Tibial artery (tissue), 4 donors: Measurements from ENCODE around the gene RASGRP2.

Source experiments
- DNase-seq, 2 donors: peaks; one replicate each; pipeline ENCODE4 v3.0.0-alpha.2; 2019
- H3K27ac ChIP-seq, 2 donors: fragments of 200-600 bp; sonication (generic) in 1 of 2; 1 replicate in 1 of 2; 2 replicates in 1 of 2; pipeline ENCODE4 v1.5.1; 2018 to 2019; ENCODE audit warnings: mild to moderate bottlenecking in 1 of 2
- H3K27me3 ChIP-seq, 2 donors: fragments of 200-600 bp; sonication (generic) in 1 of 2; one replicate each; pipeline versions ENCODE4 v1.5.1 to v1.6.0; 2016 to 2019
- H3K36me3 ChIP-seq, 3 donors: fragments of 200-600 bp; sonication (generic) in 2 of 3; one replicate each; pipeline ENCODE4 v1.5.1; 2016 to 2019; ENCODE audit warnings: mild to moderate bottlenecking in 2 of 3
- H3K4me1 ChIP-seq, 4 donors: fragments of 200-600 bp; sonication (generic) in 2 of 4; 1 replicate in 3 of 4; 2 replicates in 1 of 4; pipeline ENCODE4 v1.5.1; 2016 to 2019
- H3K4me3 ChIP-seq, 2 donors: fragments of 200-600 bp; sonication (generic) in 1 of 2; 1 replicate in 1 of 2; 2 replicates in 1 of 2; pipeline ENCODE4 v1.5.1; 2018 to 2019; ENCODE audit warnings: mild to moderate bottlenecking in 2 of 2
- H3K9me3 ChIP-seq, 3 donors: fragments of 200-600 bp; sonication (generic) in 1 of 3; one replicate each; pipeline ENCODE4 v1.5.1; 2016 to 2019
- CTCF ChIP-seq, 2 experiments: fragments of 200-600 bp in 1 of 2; fragments of 450-650 bp in 1 of 2; IDR thresholded peaks; one replicate each; pipeline ENCODE4 v1.5.1; 2017 to 2019; ENCODE audit warnings: antibody characterized with exemption in 2 of 2, mild to moderate bottlenecking in 1 of 2, moderate library complexity in 1 of 2
- intact Hi-C: fragments of 100-400 bp; cut with DNase I; formaldehyde crosslinking; loops from one replicate; pipeline ENCODE4 v1.15.0; 2023; ENCODE audit warnings: low total_unique reads

Gene RASGRP2

GRCh38 chr11:64769283-64769682, 25.3 kb upstream of the RASGRP2 start:
- Histone ChIP-seq H3K36me3 (peaks cover 99 to 100% (median 100%) of the 10 kb centered on the region in 3 donors), H3K9me3 (no peaks in the 10 kb centered on the region), H3K4me3 (no peak overlapping the region), H3K27ac (no peak overlapping the region), H3K27me3 (no peaks in the 10 kb centered on the region), H3K4me1 (peaks cover 0 to 52% (median 32%) of the 10 kb centered on the region in 4 donors)
- TF ChIP-seq CTCF (IDR thresholded peaks at IDR 0.05): no peak
- no peak for DNase-seq
- intact Hi-C loops: no loop called here

DNA sequence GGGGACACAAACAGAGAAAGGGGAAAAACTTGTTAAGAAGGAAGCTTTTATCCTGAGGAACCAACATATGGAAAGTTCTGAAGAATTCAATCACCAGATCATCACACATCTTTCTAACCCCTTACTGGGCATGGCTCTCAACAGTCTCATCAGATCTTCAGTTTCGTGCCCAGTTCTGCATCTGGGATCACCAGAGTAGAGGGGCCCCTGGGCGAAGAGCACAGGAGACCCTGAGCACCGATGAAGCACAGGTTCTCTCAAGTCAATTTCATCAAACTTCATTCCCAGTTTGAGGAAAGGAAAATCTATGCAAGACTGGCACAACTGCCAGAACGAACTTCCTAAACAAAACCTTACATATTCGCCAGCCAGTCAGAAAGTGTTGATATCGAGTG, 24.4 kb upstream of the RASGRP2 start:
- H3K36me3 ChIP-seq: peaks cover 97 to 100% (median 99%) of the 10 kb centered on the region in 3 donors
- no peaks in the 10 kb centered on the region for H3K27me3 ChIP-seq
- H3K4me1 ChIP-seq: peaks cover 0 to 52% (median 37%) of the 10 kb centered on the region in 4 donors
- intact Hi-C loops: no loop called here
- peak in 1 of 2 donors; percentile 3 for DNase-seq
- peak overlapping the region; percentile 49 to 60 for H3K27ac ChIP-seq
- H3K4me3 ChIP-seq: no peak overlapping the region
- H3K9me3 ChIP-seq: no peaks in the 10 kb centered on the region
- no peak for TF ChIP-seq CTCF (IDR thresholded peaks at IDR 0.05)

GRCh38 chr11:64767344-64768299, 23.7 kb upstream of the RASGRP2 start:
- peak; percentile 71 to 76 for DNase-seq
- intact Hi-C loops: no loop called here

GRCh38 chr11:64766881-64767280, 22.9 kb upstream of the RASGRP2 start:
- H3K4me1 ChIP-seq: peaks cover 0 to 52% (median 41%) of the 10 kb centered on the region in 4 donors
- no peaks in the 10 kb centered on the region for H3K9me3 ChIP-seq
- H3K4me3 ChIP-seq: no peak overlapping the region
- H3K36me3 ChIP-seq: peaks cover 83 to 96% (median 88%) of the 10 kb centered on the region in 3 donors
- peak; percentile 16 to 64 for DNase-seq
- TF ChIP-seq CTCF (IDR thresholded peaks at IDR 0.05): no peak
- H3K27me3 ChIP-seq: no peaks in the 10 kb centered on the region
- intact Hi-C loops: no loop called here
- peak overlapping the region; percentile 49 to 60 for H3K27ac ChIP-seq

More at GRCh38 chr11:64767344-64768299, 23.7 kb upstream of the RASGRP2 start:
- Histone ChIP-seq H3K27me3 (no peaks in the 10 kb centered on the region), H3K9me3 (no peaks in the 10 kb centered on the region), H3K27ac (peak overlapping the region; percentile 49 to 60), H3K4me1 (peaks cover 0 to 52% (median 38%) of the 10 kb centered on the region in 4 donors), H3K36me3 (peaks cover 90 to 99% (median 95%) of the 10 kb centered on the region in 3 donors), H3K4me3 (no peak overlapping the region)
- peak; percentile 68 to 73 for TF ChIP-seq CTCF (IDR thresholded peaks at IDR 0.05)

GRCh38 chr11:64765851-64766665, 22.1 kb upstream of the RASGRP2 start:
- Histone ChIP-seq H3K27ac (no peak overlapping the region), H3K4me3 (no peak overlapping the region), H3K36me3 (peaks cover 74 to 87% (median 79%) of the 10 kb centered on the region in 3 donors), H3K9me3 (no peaks in the 10 kb centered on the region), H3K27me3 (no peaks in the 10 kb centered on the region), H3K4me1 (peaks cover 0 to 58% (median 40%) of the 10 kb centered on the region in 4 donors)
- DNase-seq: peak; percentile 20 to 67
- no peak for TF ChIP-seq CTCF (IDR thresholded peaks at IDR 0.05)
- intact Hi-C loops: no loop called here
